A673 (cell line): ENCODE results near the gene CACNA2D1. TPM values are rescaled to one million over a fixed set of nuclear protein-coding genes. Genes with fewer than 3 reads are reported as not detected.
A peak's percentile ranks its signal among the peaks of the same experiment; 100 is the strongest.

ENCODE experiments used
- BruUV-seq: library from RNA; stranded (reverse); fragments of 400-500 nt; replicated peaks from 2 replicates; lab custom pipeline; 2021; lab: Mats Ljungman, UMichigan
- CTCF ChIA-PET: fragments of 300-600 bp; sonication (Branson Sonifier 250); formaldehyde crosslinking; loops from one replicate; lab custom pipeline; 2022; ENCODE audit warnings: antibody characterized with exemption; lab: Charles Lee
- POLR2A ChIA-PET: fragments of 300-600 bp; sonication (Branson Sonifier 250); formaldehyde crosslinking; loops from one replicate; lab custom pipeline; 2022; ENCODE audit warnings: antibody characterized with exemption; ENCODE audit not compliant: low non-redundant PET; lab: Charles Lee
- DNase-seq: peaks from one replicate; pipeline ENCODE4 v3.0.0-alpha.2; 2015; ENCODE audit warnings: low spot score
- H3K27ac ChIP-seq: fragments of 200-600 bp; sonication (generic); 2 replicates; pipeline ENCODE4 v1.5.1; 2016; ENCODE audit warnings: mixed run types, low read depth, mild to moderate bottlenecking, mixed read lengths, antibody characterized with exemption, low read length; ENCODE audit not compliant: poor library complexity, severe bottlenecking
- H3K27me3 ChIP-seq: fragments of 200-600 bp; sonication (generic); replicated peaks from 2 replicates; pipeline ENCODE4 v1.6.1; 2017; ENCODE audit warnings: mixed run types, low read depth, mild to moderate bottlenecking, mixed read lengths, antibody characterized with exemption, low read length; ENCODE audit not compliant: insufficient read depth, poor library complexity
- H3K36me3 ChIP-seq: fragments of 200-600 bp; sonication (generic); 2 replicates; pipeline ENCODE4 v1.6.1; 2016; ENCODE audit warnings: mixed run types, mild to moderate bottlenecking, mixed read lengths, antibody characterized with exemption, low read length; ENCODE audit not compliant: insufficient read depth, poor library complexity, severe bottlenecking
- H3K4me1 ChIP-seq: fragments of 200-600 bp; sonication (generic); 2 replicates; pipeline ENCODE4 v1.6.1; 2017; ENCODE audit warnings: mixed run types, mild to moderate bottlenecking, mixed read lengths, antibody characterized with exemption, low read length; ENCODE audit not compliant: insufficient read depth, poor library complexity, severe bottlenecking
- H3K4me3 ChIP-seq: fragments of 200-600 bp; sonication (generic); 2 replicates; pipeline ENCODE4 v1.5.1; 2016; ENCODE audit warnings: low read depth, mixed run types, mild to moderate bottlenecking, mixed read lengths, low read length; ENCODE audit not compliant: poor library complexity, severe bottlenecking
- H3K9me3 ChIP-seq: fragments of 200-600 bp; sonication (generic); 2 replicates; pipeline ENCODE4 v1.6.1; 2016; ENCODE audit warnings: mixed run types, low read depth, mild to moderate bottlenecking, mixed read lengths, antibody characterized with exemption, low read length; ENCODE audit not compliant: poor library complexity, severe bottlenecking
- EZH2 ChIP-seq: fragments of 200-600 bp; sonication (generic); IDR thresholded peaks from 2 replicates; pipeline ENCODE4 v1.6.1; 2017; ENCODE audit warnings: borderline replicate concordance, low read depth, mild to moderate bottlenecking, mixed read lengths, antibody characterized with exemption, low read length; ENCODE audit not compliant: poor library complexity, severe bottlenecking
- intact Hi-C: fragments of 100-400 bp; cut with micrococcal nuclease; formaldehyde crosslinking; loops from one replicate; pipeline ENCODE4 v1.10.0; 2022; ENCODE audit not compliant: unreplicated experiment
- total RNA-seq: library from RNA; stranded (reverse); gene quantifications from 2 replicates; pipeline ENCODE4 v1.2.3, GENCODE V29; 2021
- TF ChIP-seq, protein P1 (sequence below): fragments of 300-800, 200-600 bp; sonication (generic); conservative IDR thresholded peaks from 2 replicates; pipeline ENCODE4 v1.5.1; 2017; ENCODE audit warnings: low read depth, mild to moderate bottlenecking, antibody characterized with exemption, low read length, moderate library complexity, mixed read lengths

Gene CACNA2D1
- total RNA-seq, 1 experiment from 2014 or later, result 49.1 TPM

DNA sequence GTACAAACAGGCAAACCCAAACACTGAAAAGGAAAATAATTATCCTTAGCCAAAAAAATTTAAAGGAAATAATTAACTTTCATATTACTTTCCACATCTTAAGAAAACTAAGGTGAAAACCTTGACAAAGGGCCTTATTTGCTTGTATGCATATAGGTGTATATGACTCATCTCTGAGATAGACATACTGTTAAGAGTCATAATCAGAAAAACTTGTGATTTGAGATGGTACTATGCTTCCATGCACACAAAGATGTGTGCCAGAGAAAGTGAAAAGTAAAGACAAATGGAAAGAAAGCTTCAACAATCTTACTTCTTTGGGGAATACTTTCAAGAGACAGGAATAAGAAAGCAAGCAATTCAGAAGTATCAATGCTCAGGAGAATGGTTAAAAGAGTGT is 3.3 kb upstream of the CACNA2D1 start:
- Histone ChIP-seq H3K36me3 (no peaks in the 10 kb centered on the region), H3K27me3 (no peaks in the 10 kb centered on the region), H3K4me1 (peaks cover 4% of the 10 kb centered on the region), H3K27ac (no peak overlapping the region), H3K4me3 (no peak overlapping the region), H3K9me3 (no peaks in the 10 kb centered on the region)
- intact Hi-C loops, result no loop called here
- no TSS peak for BruUV-seq
- TF ChIP-seq EZH2, result no peak
- TF ChIP-seq, protein P1, sequence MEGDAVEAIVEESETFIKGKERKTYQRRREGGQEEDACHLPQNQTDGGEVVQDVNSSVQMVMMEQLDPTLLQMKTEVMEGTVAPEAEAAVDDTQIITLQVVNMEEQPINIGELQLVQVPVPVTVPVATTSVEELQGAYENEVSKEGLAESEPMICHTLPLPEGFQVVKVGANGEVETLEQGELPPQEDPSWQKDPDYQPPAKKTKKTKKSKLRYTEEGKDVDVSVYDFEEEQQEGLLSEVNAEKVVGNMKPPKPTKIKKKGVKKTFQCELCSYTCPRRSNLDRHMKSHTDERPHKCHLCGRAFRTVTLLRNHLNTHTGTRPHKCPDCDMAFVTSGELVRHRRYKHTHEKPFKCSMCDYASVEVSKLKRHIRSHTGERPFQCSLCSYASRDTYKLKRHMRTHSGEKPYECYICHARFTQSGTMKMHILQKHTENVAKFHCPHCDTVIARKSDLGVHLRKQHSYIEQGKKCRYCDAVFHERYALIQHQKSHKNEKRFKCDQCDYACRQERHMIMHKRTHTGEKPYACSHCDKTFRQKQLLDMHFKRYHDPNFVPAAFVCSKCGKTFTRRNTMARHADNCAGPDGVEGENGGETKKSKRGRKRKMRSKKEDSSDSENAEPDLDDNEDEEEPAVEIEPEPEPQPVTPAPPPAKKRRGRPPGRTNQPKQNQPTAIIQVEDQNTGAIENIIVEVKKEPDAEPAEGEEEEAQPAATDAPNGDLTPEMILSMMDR, result no peak
- POLR2A ChIA-PET, result no interaction called here
- CTCF ChIA-PET, result no interaction called here
- DNase-seq, result no peak

DNA sequence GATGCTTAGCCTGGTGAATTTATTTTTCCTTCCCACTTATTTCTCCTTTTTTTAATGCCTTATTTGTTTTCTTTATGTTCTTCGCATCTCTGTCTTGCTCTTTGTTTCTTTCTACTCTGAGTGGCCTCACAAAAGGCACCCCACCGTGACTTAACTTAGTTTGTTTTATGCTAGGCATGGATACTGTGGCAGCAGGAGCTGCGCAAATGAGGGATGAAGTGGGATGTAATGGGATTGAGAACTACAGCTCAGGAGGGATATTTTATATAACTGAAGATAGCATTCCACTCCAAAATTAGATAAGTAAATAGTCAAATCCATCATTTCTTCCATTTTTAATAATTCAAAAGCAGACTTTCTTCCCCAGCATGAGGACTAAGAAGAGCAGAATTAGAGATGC is 1.7 kb upstream of the CACNA2D1 start:
- intact Hi-C loops, result no loop called here
- Histone ChIP-seq H3K4me1 (peaks cover 18% of the 10 kb centered on the region), H3K36me3 (no peaks in the 10 kb centered on the region), H3K4me3 (no peak overlapping the region), H3K27me3 (no peaks in the 10 kb centered on the region), H3K27ac (no peak overlapping the region), H3K9me3 (no peaks in the 10 kb centered on the region)
- CTCF ChIA-PET, result interaction anchor here (0.6 kb wide), 1 partner anchor 43 kb away, joined by 3 read pairs; no protein-coding TSS in a partner anchor
- no TSS peak for BruUV-seq
- POLR2A ChIA-PET, result interaction anchor here (0.6 kb wide), 1 partner anchor 208 kb away, joined by 4 read pairs; no protein-coding TSS in a partner anchor
- no peak for TF ChIP-seq EZH2
- TF ChIP-seq, protein P1, result no peak
- DNase-seq, result no peak

DNA sequence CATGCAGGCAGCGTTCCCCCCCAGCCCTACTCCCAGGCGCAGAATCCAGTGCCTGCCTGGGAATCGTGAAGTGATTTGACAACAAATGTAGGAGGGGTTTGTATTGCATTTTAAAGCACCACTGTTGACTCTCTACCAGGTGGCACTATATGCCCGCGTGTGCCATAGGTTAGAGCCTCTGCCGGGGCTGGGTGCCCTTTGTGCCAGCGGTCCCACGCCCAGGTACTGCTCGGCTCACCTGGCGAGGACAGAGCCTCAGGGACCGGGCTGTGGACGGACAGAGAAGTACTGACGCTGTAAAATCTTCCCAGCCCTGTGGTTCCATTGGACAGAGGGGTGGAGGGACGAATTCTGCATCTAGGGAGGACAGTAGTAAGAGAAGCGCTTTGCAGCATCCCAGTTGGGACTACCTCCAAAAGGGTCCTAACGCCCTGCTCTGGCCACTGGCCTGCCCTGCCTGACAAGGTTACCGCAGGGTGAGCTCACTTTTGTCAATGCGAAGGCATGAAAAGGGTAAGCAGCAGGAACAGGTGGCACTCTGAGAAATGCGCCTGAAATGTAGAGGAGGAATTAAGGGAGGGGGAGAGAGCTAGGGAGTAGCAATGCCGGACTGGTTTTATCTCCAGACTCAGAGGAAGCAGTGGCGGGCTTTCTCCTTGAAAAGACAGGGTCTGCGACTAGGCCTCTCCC is 788 bp upstream of the CACNA2D1 start:
- intact Hi-C loops, result loop anchor here (5.0 kb wide), 1 partner anchor 212 kb away; no protein-coding TSS in a partner anchor
- DNase-seq, result no peak
- CTCF ChIA-PET, result no interaction called here

More for the DNA sequence above, 788 bp upstream of the CACNA2D1 start:
- TF ChIP-seq, protein P1, result no peak; the same call in 1 of the 2 replicates
- TF ChIP-seq EZH2, result no peak
- Histone ChIP-seq H3K4me1 (peaks cover 27% of the 10 kb centered on the region), H3K27ac (peak overlapping the region; percentile 98), H3K9me3 (no peaks in the 10 kb centered on the region), H3K27me3 (no peaks in the 10 kb centered on the region), H3K36me3 (no peaks in the 10 kb centered on the region), H3K4me3 (peak overlapping the region; percentile 90)
- no TSS peak for BruUV-seq
- POLR2A ChIA-PET, result no interaction called here
